ENCODE data around the gene PIK3R4.
A peak's percentile ranks its signal among the peaks of the same experiment; 100 is the strongest.

PIK3R4 gene

GRCh38 chr3:130746246-130747039 lies at the start of gene PIK3R4:
Gene PIK3R4, minus strand, starts transcription at chr3:130746829. Its CDS starts 1,611 bp downstream, at chr3:130745218.
- peak; percentile 99 for DNase-seq

GRCh38 chr3:130795396-130795795 lies 48.8 kb upstream of the PIK3R4 start:
- peak; percentile 22 for DNase-seq

DNA sequence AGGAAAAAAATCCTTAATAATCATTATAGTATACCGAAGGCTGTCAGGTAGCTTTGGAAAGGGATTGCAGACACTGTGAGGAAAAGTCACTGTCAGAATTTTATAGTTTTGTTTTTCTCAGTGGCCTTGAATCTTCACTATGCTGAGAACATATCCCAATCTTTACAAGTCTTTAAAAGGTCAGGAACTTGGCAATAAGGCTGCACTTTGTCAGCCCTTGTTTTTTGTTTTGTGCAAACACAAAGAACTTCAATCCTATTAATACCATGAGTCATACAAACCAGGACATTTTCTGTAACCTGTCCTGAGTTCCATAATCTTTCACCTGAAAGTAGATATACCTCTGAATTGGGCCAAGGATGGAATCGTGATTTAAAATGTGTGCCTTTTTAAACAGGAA lies 45.6 kb upstream of the PIK3R4 start:
- no peak for DNase-seq

DNA sequence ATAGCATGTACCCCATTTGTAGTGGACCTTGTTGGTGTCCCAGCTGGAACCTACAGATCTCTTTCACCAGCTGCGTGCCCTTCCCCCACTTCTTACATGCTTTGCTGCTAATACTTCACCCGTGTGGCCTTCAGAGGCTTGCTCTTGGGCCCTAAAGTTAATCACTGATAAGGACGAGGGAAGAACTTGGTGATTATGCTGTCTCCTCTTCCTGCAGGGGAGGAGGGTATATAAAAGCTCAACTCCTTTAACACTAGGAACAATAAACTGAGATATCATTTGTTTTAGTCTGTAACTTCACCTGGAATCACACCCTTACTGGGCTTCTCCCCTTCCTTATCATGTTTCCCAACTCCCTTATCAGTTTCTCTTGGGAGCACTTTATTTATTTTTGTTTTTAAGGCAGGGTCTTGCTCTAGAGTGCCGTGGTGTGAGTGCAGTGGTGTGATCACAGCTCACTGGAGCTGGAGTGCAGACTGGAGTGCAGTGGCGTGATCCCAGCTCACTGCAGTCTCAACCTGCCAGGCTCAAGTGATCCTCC lies 43.2 kb upstream of the PIK3R4 start:
- DNase-seq: no peak

DNA sequence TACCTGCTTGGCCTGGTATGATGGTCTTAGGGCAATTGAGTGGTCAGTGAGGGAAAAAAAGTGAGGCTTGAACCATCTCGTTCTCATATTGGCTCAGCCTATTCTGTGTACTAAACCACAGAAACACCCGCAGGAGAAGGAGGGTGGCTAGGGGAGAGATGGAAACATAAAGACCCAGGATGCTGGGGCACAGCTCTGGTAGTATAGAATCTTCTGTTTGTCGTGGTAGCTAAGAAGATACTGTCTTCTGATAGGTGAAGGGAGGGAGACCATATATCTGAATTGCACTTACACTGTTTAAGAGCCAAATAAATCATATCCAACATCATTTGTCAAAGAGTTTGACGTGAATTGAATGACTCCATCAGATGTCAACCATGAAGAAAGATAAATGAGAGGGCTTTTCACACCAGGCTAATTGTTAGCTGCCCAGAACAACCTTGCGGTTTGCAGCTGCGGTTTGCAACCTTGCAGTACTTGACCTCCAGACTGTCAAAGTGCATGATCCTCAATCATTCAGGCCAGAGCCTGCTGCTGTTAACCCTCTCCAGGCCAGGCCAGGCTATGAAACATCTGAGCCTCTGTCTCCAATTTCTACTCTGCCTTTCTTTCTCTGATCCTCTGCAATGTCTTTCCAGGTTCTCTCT lies 40.9 kb upstream of the PIK3R4 start:
- DNase-seq: no peak

- DNase-seq: no peak
Observed at GRCh38 chr3:130786306-130786705, 39.7 kb upstream of the PIK3R4 start.

- no peak for DNase-seq
Observed at GRCh38 chr3:130783629-130784028, 37.0 kb upstream of the PIK3R4 start.

GRCh38 chr3:130779486-130779885 lies 32.9 kb upstream of the PIK3R4 start:
- DNase-seq: no peak

GRCh38 chr3:130779031-130779430 lies 32.4 kb upstream of the PIK3R4 start:
- peak; percentile 12 for DNase-seq

DNA sequence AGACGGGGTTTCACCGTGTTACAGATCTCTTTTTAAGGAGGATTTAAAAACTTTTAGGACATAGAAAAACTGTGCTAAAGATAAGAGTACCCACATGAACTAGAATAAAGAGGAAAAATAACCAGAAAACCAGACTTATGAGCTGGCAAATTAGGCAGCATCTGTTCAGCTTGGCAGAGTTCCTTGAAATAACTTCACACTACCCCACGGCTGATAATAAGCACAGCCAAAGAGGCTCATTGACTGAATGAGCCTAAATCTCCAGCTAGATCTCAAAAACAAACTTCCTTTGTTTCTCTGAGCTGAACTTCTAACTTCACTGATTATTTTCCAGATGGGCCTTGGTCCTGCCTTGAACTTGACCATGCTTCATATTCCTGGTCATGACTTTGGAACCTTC lies 26.7 kb upstream of the PIK3R4 start:
- DNase-seq: no peak

GRCh38 chr3:130772129-130772528 lies 25.5 kb upstream of the PIK3R4 start:
- DNase-seq: no peak

DNA sequence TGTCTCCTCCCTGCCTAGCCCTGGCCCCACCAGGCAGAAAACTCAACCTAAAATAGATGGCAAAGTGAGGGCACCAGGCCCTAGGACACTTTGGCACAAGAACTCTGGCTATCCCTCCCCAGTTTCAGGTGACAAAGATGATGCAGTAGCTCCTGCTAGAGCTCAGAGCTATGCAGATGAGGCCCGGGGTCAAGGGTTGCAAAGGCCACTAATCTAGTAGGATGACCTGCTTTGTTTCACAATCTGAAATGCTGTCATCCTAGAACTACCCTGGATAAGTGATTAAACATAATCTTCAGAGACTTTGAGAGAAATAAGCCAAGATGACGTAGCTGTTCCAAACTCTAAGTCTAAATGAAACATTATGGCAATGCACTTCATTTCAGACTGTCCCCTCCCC lies 24.0 kb upstream of the PIK3R4 start:
- DNase-seq: no peak

- DNase-seq: no peak
Observed at GRCh38 chr3:130761730-130762311, 15.2 kb upstream of the PIK3R4 start.

DNA sequence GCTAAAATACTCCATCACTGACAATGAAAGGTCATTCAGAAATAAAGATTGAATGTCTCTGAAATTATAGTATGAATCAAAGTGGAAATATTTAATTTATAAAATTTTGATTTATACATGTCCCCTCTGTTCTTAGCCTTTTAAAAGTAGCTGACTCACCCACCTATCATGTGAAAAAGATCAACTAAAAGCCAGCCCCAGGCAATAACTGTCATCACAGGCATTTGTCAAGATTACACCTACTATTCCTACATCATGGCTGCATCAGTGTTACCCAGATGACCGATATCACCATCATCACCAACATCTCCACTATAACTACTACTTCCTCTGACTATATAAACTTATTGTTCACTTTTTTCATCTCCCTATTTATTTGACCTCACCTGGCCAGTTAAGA lies 14.3 kb upstream of the PIK3R4 start:
- no peak for DNase-seq

- DNase-seq: peak; percentile 45
Observed at GRCh38 chr3:130759692-130760338, 13.2 kb upstream of the PIK3R4 start.

- no peak for DNase-seq
Observed at GRCh38 chr3:130758624-130759369, 12.2 kb upstream of the PIK3R4 start.

DNA sequence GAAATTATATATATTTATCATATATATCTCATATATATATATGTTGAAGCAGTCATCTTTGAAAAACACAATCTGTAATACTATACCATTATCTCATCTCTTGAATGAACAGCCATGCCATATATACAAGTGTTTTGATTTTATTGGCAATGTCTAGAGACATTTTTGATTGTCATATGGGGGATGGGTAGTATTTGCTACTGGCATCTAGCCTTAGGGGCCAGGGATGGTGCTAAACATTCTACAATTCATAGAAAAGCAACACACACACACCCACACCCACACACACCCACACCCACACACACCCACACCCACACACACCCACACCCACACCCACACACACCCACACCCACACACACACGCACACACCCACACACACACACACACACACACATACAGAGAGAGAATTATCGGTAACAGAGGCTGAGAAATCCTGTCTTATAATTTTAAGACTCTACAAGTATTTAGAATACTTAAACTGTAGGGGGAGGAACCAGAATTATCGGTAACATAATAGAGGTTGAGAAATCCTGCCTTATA lies 11.1 kb upstream of the PIK3R4 start:
- DNase-seq: no peak

- no peak for DNase-seq
Observed at GRCh38 chr3:130755666-130756065, 9.0 kb upstream of the PIK3R4 start.

DNA sequence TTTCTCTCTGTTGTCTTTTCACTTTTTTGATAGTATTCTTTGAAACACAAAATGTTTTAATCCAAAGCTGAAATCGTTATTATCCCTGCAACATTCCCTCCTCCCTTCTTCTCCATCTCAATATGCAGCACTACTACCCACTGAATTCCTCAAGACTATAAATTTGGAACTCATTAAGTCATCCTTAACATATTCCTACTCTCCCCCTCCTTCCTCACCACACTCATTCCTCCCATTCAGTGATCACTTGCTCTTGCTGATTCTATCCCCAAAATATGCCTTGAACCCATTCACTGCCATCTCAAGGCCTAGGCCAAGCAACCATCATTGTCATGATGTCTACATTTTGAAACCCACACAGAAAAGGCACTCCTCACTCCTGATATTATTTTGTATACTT lies 2.4 kb upstream of the PIK3R4 start:
- DNase-seq: no peak

DNA sequence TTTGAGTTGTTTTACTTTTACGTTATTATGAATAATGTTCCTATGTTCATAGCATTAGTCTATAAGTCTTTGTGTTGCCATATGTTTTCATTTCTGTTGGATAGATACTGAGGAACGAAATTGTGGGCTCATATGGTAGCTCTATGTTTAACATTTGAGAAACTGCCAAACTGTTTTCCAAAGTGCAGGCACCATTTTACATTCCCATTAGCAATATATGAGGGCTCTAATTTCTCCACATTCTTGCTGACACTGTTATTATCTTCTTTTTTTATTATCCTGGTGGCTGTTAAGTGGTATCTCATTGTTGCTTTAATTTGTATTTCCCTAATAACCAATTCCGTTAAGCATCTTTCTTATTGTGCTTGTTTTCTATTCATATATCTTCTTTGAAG lies 1.8 kb upstream of the PIK3R4 start:
- no peak for DNase-seq

GRCh38 chr3:130743354-130743753 lies 3.3 kb downstream of the PIK3R4 start:
- DNase-seq: no peak

DNA sequence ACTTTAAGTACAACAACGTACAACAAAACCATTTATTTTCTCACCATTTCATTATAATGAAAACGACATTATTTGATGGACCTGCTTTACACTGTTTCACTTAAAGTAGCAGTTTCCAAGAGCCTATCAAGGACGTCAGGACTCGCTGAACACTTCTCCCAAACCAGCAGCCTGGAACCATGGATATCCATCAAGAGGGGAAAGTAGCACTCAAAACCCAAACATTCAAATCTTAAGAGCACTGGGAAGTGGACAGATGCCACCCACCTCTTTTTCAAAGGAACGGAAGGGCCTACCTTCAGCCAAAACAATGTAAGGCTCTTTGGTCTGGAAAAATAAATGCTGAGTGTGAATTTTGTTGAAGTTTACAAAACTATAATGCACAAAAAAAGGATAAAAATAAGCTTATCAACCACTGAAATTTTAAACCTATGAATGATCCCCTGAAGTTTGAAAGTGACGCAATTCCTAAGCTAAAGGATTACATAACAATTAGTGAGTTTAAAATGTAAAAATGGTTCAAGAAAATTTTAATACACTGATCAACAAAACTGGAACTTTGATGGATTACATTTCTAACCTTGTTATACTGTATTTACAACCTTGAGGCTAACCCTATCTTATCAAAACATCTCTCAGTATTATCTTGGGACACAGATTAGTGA lies 4.6 kb downstream of the PIK3R4 start:
- no peak for DNase-seq

Measured in COR-L47 (cell line).